Hepatocyte (in vitro differentiated cells): ENCODE measurements around the gene SPOCK2. TPM values are rescaled to one million over a fixed set of nuclear protein-coding genes. Genes with fewer than 3 reads are reported as not detected.

Source experiments
- DNase-seq: peaks from one replicate; pipeline ENCODE4 v3.0.0-alpha.2; 2016; ENCODE audit warnings: low spot score
- H2AFZ ChIP-seq: fragments of 200-600 bp; sonication (generic); 2 replicates; pipeline ENCODE4 v1.6.0; 2016; ENCODE audit warnings: antibody characterized with exemption, mild to moderate bottlenecking
- H3K27ac ChIP-seq: fragments of 200-600 bp; sonication (generic); 2 replicates; pipeline ENCODE4 v1.5.1; 2016; ENCODE audit warnings: mild to moderate bottlenecking
- H3K27me3 ChIP-seq: fragments of 200-600 bp; sonication (generic); 2 replicates; pipeline ENCODE4 v1.6.1; 2016
- H3K36me3 ChIP-seq: fragments of 200-600 bp; sonication (generic); replicated peaks from 2 replicates; pipeline ENCODE4 v1.5.1; 2016; ENCODE audit warnings: low read depth; ENCODE audit not compliant: insufficient read depth
- H3K4me1 ChIP-seq: fragments of 200-600 bp; sonication (generic); 2 replicates; pipeline ENCODE4 v1.5.1; 2016; ENCODE audit warnings: mild to moderate bottlenecking, moderate library complexity; ENCODE audit not compliant: insufficient read depth
- H3K4me2 ChIP-seq: fragments of 200-600 bp; sonication (generic); 2 replicates; pipeline ENCODE4 v1.6.0; 2016
- H3K4me3 ChIP-seq: fragments of 200-600 bp; sonication (generic); 2 replicates; pipeline ENCODE4 v1.5.1; 2016; ENCODE audit warnings: mild to moderate bottlenecking
- H3K79me2 ChIP-seq: fragments of 200-600 bp; sonication (generic); 2 replicates; pipeline ENCODE4 v1.6.0; 2017; ENCODE audit warnings: mild to moderate bottlenecking
- H3K9me2 ChIP-seq: fragments of 200-600 bp; sonication (generic); replicated peaks from 2 replicates; pipeline ENCODE4 v1.6.0; 2017; ENCODE audit warnings: mild to moderate bottlenecking; ENCODE audit not compliant: insufficient read depth
- H3K9me3 ChIP-seq: fragments of 200-600 bp; sonication (generic); 2 replicates; pipeline ENCODE4 v1.5.1; 2016; ENCODE audit warnings: low read depth, mild to moderate bottlenecking
- H4K20me1 ChIP-seq: fragments of 200-600 bp; sonication (generic); 2 replicates; pipeline ENCODE4 v1.6.0; 2016; ENCODE audit warnings: mild to moderate bottlenecking; ENCODE audit not compliant: insufficient read depth, poor library complexity, severe bottlenecking
- CTCF ChIP-seq: fragments of 200-600 bp; sonication (generic); IDR thresholded peaks from 2 replicates; pipeline ENCODE4 v1.5.1; 2016; ENCODE audit warnings: antibody characterized with exemption, mild to moderate bottlenecking; ENCODE audit not compliant: poor library complexity
- EZH2 ChIP-seq: fragments of 200-600 bp; sonication (generic); IDR thresholded peaks from 2 replicates; pipeline ENCODE4 v1.6.1; 2016; ENCODE audit warnings: antibody characterized with exemption, mild to moderate bottlenecking, borderline replicate concordance
- EZH2phosphoT487 ChIP-seq: fragments of 200-600 bp; sonication (generic); IDR thresholded peaks from one replicate; pipeline ENCODE4 v1.6.1; 2018; ENCODE audit warnings: antibody characterized with exemption, mild to moderate bottlenecking, low read depth, moderate library complexity; ENCODE audit not compliant: unreplicated experiment, severe bottlenecking
- WGBS: methylation state at CpG from one replicate; pipeline ENCODE4 v1.1.6; 2016; ENCODE audit warnings: low lambda C conversion rate; ENCODE audit errors: missing lambda C conversion rate; 5-methylcytosine and 5-hydroxymethylcytosine counted together
- polyA plus RNA-seq: library from polyadenylated mRNA; unstranded; fragments of >200 nt; fragmentation: Nextera tagmentation; extraction: Ambion mirVana; gene quantifications from 2 replicates; pipeline ENCODE4 v1.2.1, GENCODE V29; 2016
- total RNA-seq: library from RNA; depleted of rRNA; stranded (reverse); fragments of >200 nt; gene quantifications from 2 replicates; pipeline ENCODE4 v1.2.3, GENCODE V29; 2014

The SPOCK2 gene
- total and polyA plus RNA-seq, 2 experiments from 2014 or later = 3.0 to 3.1 TPM

GRCh38 chr10:72090326-72090725 is 2.0 kb upstream of the SPOCK2 start:
- Histone ChIP-seq H3K4me3 (no peak overlapping the region), H4K20me1 (no peaks in the 10 kb centered on the region), H3K4me1 (peaks cover 22% of the 10 kb centered on the region), H3K27me3 (peaks cover 37% of the 10 kb centered on the region), H2AFZ (no peak overlapping the region), H3K79me2 (no peaks in the 10 kb centered on the region), H3K9me2 (no peaks in the 10 kb centered on the region), H3K4me2 (no peak overlapping the region), H3K36me3 (no peaks in the 10 kb centered on the region), H3K9me3 (no peaks in the 10 kb centered on the region), H3K27ac (no peak overlapping the region)
- DNase-seq = no peak
- TF ChIP-seq EZH2phosphoT487 (no peak), EZH2 (no peak), CTCF (no peak)
- 89% methylated on average over 3 of the region's 3 CpGs for WGBS

GRCh38 chr10:72089618-72090017 is 1.3 kb upstream of the SPOCK2 start:
- TF ChIP-seq EZH2 = no peak
- no peak for TF ChIP-seq CTCF
- no peak for TF ChIP-seq EZH2phosphoT487
- peaks cover 45% of the 10 kb centered on the region for H3K27me3 ChIP-seq
- no peak overlapping the region for H2AFZ ChIP-seq
- H3K79me2 ChIP-seq = no peaks in the 10 kb centered on the region
- peak; percentile 52 for DNase-seq
- peaks cover 22% of the 10 kb centered on the region for H3K4me1 ChIP-seq
- H3K4me3 ChIP-seq = no peak overlapping the region
- no peaks in the 10 kb centered on the region for H4K20me1 ChIP-seq
- no peaks in the 10 kb centered on the region for H3K9me3 ChIP-seq
- H3K4me2 ChIP-seq = no peak overlapping the region
- H3K36me3 ChIP-seq = no peaks in the 10 kb centered on the region
- WGBS = 62% methylated on average over 6 of the region's 6 CpGs
- H3K9me2 ChIP-seq = no peaks in the 10 kb centered on the region
- H3K27ac ChIP-seq = no peak overlapping the region

GRCh38 chr10:72088889-72089575 is 681 bp upstream of the SPOCK2 start:
- Histone ChIP-seq H2AFZ (peak overlapping the region; percentile 26), H4K20me1 (no peaks in the 10 kb centered on the region), H3K27me3 (peaks cover 46% of the 10 kb centered on the region), H3K27ac (no peak overlapping the region), H3K36me3 (no peaks in the 10 kb centered on the region), H3K9me3 (no peaks in the 10 kb centered on the region), H3K4me1 (peaks cover 22% of the 10 kb centered on the region), H3K79me2 (no peaks in the 10 kb centered on the region), H3K4me3 (no peak overlapping the region), H3K4me2 (peak overlapping the region; percentile 98), H3K9me2 (no peaks in the 10 kb centered on the region)
- no peak for DNase-seq
- 26% methylated on average over 14 of the region's 14 CpGs for WGBS
- no peak for TF ChIP-seq CTCF
- no peak for TF ChIP-seq EZH2phosphoT487
- no peak for TF ChIP-seq EZH2
